RWPE2 (cell line): ENCODE measurements around the gene PGAP3.
A peak's percentile ranks its signal among the peaks of the same experiment; 100 is the strongest.

Experiments used
- ATAC-seq: fragments of 200-7000 bp; cut with Tn5 transposase; 3 replicates; pipeline ENCODE4 v1.9.1; 2021; ENCODE audit warnings: low read depth
- DNase-seq: peaks from one replicate; pipeline ENCODE4 v3.0.0-alpha.2; 2020; ENCODE audit warnings: low spot score
- H3K27ac ChIP-seq: fragments of 450-650 bp; 2 replicates; pipeline ENCODE4 v1.5.1; 2017; ENCODE audit warnings: mild to moderate bottlenecking; ENCODE audit not compliant: poor library complexity, severe bottlenecking
- H3K27me3 ChIP-seq: fragments of 250-450 bp; sonication (Bioruptor Pico); 2 replicates; pipeline ENCODE4 v1.5.1; 2021; ENCODE audit warnings: mild to moderate bottlenecking, moderate library complexity; ENCODE audit not compliant: insufficient read depth, poor library complexity, severe bottlenecking
- H3K36me3 ChIP-seq: fragments of 250-450 bp; sonication (Bioruptor Pico); 2 replicates; pipeline ENCODE4 v1.5.1; 2020; ENCODE audit warnings: low read depth, mild to moderate bottlenecking, moderate library complexity
- H3K4me1 ChIP-seq: fragments of 250-450 bp; sonication (Bioruptor Pico); 2 replicates; pipeline ENCODE4 v1.5.1; 2021; ENCODE audit warnings: mild to moderate bottlenecking, moderate library complexity; ENCODE audit not compliant: insufficient read depth, poor library complexity, severe bottlenecking
- H3K4me3 ChIP-seq: fragments of 250-450 bp; sonication (Bioruptor Pico); 2 replicates; pipeline ENCODE4 v1.5.1; 2021; ENCODE audit warnings: mild to moderate bottlenecking, moderate library complexity; ENCODE audit not compliant: severe bottlenecking
- H3K9me3 ChIP-seq: fragments of 250-450 bp; sonication (Bioruptor Pico); 2 replicates; pipeline ENCODE4 v1.5.1; 2021; ENCODE audit warnings: mild to moderate bottlenecking, moderate library complexity; ENCODE audit not compliant: severe bottlenecking
- TF ChIP-seq, protein P1 (sequence below): fragments of 450-650 bp; IDR thresholded peaks from one replicate; pipeline ENCODE4 v1.5.1; 2017; ENCODE audit warnings: mild to moderate bottlenecking, moderate library complexity; ENCODE audit not compliant: poor library complexity, severe bottlenecking

The PGAP3 gene

GRCh38 chr17:39706921-39707337 lies 19.1 kb upstream of the PGAP3 start:
- ATAC-seq (no peak), DNase-seq (no peak)
- Histone ChIP-seq H3K27ac (peak overlapping the region; percentile 56), H3K4me1 (peaks cover 16% of the 10 kb centered on the region), H3K9me3 (no peaks in the 10 kb centered on the region), H3K27me3 (no peaks in the 10 kb centered on the region), H3K4me3 (no peak overlapping the region), H3K36me3 (peaks cover 42% of the 10 kb centered on the region)
- TF ChIP-seq, protein P1, sequence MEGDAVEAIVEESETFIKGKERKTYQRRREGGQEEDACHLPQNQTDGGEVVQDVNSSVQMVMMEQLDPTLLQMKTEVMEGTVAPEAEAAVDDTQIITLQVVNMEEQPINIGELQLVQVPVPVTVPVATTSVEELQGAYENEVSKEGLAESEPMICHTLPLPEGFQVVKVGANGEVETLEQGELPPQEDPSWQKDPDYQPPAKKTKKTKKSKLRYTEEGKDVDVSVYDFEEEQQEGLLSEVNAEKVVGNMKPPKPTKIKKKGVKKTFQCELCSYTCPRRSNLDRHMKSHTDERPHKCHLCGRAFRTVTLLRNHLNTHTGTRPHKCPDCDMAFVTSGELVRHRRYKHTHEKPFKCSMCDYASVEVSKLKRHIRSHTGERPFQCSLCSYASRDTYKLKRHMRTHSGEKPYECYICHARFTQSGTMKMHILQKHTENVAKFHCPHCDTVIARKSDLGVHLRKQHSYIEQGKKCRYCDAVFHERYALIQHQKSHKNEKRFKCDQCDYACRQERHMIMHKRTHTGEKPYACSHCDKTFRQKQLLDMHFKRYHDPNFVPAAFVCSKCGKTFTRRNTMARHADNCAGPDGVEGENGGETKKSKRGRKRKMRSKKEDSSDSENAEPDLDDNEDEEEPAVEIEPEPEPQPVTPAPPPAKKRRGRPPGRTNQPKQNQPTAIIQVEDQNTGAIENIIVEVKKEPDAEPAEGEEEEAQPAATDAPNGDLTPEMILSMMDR = no peak

DNA sequence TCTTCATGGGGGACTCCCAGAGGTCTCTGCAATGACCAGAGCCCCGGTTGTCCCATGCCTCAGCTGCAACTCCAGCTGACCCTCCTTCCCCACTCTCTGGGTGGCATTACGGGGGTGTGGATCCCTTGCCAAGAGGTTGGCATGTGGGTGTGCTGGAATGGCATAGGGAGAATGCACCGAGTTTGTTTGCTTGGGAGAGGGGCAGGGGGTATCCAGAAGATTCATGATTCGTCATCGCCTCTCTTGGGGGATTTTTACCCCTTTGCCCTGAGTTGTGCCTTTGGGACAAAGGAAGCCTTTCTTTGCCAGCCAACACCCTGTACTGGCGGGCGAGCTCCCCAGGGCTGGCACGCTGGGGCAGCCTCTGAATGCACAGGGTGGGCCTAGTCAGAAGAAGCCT lies 18.5 kb upstream of the PGAP3 start:
- TF ChIP-seq, protein P1 = no peak
- no peaks in the 10 kb centered on the region for H3K27me3 ChIP-seq
- ATAC-seq (no peak), DNase-seq (no peak)
- no peaks in the 10 kb centered on the region for H3K9me3 ChIP-seq
- H3K27ac ChIP-seq = peak overlapping the region; percentile 56
- H3K4me3 ChIP-seq = no peak overlapping the region
- peaks cover 16% of the 10 kb centered on the region for H3K4me1 ChIP-seq
- peaks cover 38% of the 10 kb centered on the region for H3K36me3 ChIP-seq

GRCh38 chr17:39705786-39706348 lies 18.0 kb upstream of the PGAP3 start:
- no peak for DNase-seq
- H3K27ac ChIP-seq = peak overlapping the region; percentile 56
- no peaks in the 10 kb centered on the region for H3K9me3 ChIP-seq
- peaks cover 16% of the 10 kb centered on the region for H3K4me1 ChIP-seq
- ATAC-seq = peak; percentile 87
- H3K27me3 ChIP-seq = no peaks in the 10 kb centered on the region
- peaks cover 33% of the 10 kb centered on the region for H3K36me3 ChIP-seq
- TF ChIP-seq, protein P1 = no peak
- H3K4me3 ChIP-seq = no peak overlapping the region

DNA sequence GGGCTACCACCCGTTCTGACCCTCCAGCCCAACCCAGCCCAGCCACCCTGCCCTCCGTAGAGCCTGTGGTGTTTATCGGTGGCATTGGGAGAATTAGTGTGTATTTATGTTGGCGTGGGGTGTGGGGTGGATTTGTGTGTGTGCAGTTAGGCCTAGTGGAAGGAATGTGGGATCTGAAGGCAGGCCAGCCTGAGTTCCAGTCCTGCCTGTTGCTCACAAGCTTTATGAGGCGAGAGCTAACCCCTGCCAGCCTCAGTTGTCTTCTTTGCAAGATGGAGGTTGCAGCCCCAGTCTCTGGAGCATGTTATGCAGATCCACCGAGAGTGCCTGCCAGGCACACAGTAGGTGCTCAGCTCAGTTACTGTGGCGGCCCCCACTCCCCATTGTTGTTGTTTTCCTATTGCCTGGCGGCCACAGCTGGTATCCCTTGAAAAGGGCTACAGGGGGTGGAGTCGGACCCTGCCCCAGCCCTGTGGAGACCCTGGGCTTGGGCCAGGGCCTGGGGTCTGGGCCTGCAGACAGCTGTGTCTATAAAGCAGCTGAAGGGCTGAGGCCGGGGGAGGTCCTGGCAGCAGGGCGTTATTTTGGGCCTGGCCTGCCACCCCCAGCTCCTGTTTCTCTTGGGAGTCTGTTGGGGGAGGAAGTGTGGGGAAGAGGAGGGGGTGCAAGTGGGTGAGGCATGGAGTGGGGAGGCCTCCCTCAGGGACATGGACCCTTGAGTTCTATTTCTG lies 17.1 kb upstream of the PGAP3 start:
- Histone ChIP-seq H3K4me1 (peaks cover 16% of the 10 kb centered on the region), H3K27ac (peak overlapping the region; percentile 56), H3K27me3 (no peaks in the 10 kb centered on the region), H3K4me3 (no peak overlapping the region), H3K9me3 (no peaks in the 10 kb centered on the region), H3K36me3 (peaks cover 26% of the 10 kb centered on the region)
- TF ChIP-seq, protein P1 = no peak
- ATAC-seq (no peak), DNase-seq (no peak)

DNA sequence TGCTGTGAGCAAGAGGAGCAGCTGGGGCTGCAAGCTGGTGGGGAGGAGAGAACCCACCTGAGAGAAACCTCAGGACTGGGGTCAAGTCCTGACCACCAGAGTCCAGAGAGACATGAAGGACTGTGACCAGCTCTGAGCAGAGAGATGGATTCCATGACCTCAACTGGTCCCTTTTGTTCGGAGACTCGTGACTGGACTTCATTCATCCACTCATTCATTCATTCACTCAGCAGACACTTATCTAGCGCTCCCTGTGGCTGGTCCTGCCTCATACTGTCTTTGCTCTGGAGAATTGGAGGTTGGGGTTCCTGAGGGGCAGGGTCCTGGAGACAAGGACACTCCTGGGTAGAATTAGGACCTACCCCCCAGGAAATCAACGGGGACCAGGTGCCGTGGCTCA lies 16.1 kb upstream of the PGAP3 start:
- ATAC-seq (no peak), DNase-seq (no peak)
- Histone ChIP-seq H3K27me3 (no peaks in the 10 kb centered on the region), H3K36me3 (peaks cover 21% of the 10 kb centered on the region), H3K4me1 (peaks cover 21% of the 10 kb centered on the region), H3K27ac (no peak overlapping the region), H3K4me3 (no peak overlapping the region), H3K9me3 (no peaks in the 10 kb centered on the region)
- TF ChIP-seq, protein P1 = no peak
